ENCODE measurements around the gene HNRNPUL2. TPM values are rescaled to one million over a fixed set of nuclear protein-coding genes. Genes with fewer than 3 reads are reported as not detected.
A peak's percentile ranks its signal among the peaks of the same experiment; 100 is the strongest.

HNRNPUL2 gene
- total and polyA plus RNA-seq, 4 donors: 25.6 to 53.1 (median 35.5) TPM

DNA sequence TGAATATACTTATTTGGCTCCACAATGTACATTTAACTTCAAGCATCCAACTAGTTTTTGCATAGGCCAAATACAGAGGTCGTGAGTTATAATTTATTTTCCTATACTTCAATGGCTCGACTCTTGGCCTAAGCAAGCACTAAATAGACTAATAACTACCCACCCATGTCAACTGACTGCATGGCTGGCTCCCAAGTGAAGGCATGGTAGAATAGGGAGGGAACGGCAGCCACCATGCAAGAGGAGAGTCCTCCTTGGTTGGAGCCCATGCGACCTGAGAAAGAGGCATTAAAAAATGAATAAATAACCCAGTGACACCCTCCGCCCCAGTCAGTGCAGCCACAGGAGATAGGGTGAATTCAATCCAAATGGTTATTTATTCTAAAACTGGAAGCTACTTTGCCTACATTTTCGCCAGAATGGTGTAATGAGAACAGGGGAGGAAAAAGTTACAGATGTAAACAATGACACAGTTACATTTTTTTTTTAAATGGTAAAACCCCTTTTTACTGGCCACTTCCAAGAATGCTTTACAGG is 14.9 kb downstream of the HNRNPUL2 start:
- no peaks in the 10 kb centered on the region for H3K9me3 ChIP-seq (ENCODE audit: control insufficient read depth in 4 of 4, insufficient read depth in 3 of 4, low read length in 3 of 4)
- H3K4me1 ChIP-seq (ENCODE audit: control insufficient read depth in 5 of 5, insufficient read depth in 5 of 5, low read length in 5 of 5): peaks cover 5 to 26% (median 9%) of the 10 kb centered on the region in 5 donors
- no peaks in the 10 kb centered on the region for H3K27me3 ChIP-seq (ENCODE audit: control insufficient read depth in 3 of 3, insufficient read depth in 3 of 3, low read length in 2 of 3)
- peak overlapping the region in 1 of 2 donors; percentile 17 for H3K27ac ChIP-seq (ENCODE audit: low read depth in 1 of 2, low read length in 1 of 2)
- 85 to 89% methylated on average over 6 of the region's 6 CpGs for WGBS, 2 donors
- DNase-seq (no peak), ATAC-seq (ENCODE audit: insufficient read depth, low FRiP score) (no peak)
- no peak overlapping the region for H3K9ac ChIP-seq (ENCODE audit: insufficient read depth in 1 of 2, low read length in 2 of 2)
- no peak overlapping the region for H3K4me3 ChIP-seq
- TF ChIP-seq CTCF (IDR thresholded peaks at IDR 0.05; ENCODE audit: control extremely low read depth, extremely low read depth): no peak
- peaks cover 31 to 44% (median 32%) of the 10 kb centered on the region in 4 donors for H3K36me3 ChIP-seq (ENCODE audit: control insufficient read depth in 4 of 4, insufficient read depth in 4 of 4, low read length in 4 of 4)

DNA sequence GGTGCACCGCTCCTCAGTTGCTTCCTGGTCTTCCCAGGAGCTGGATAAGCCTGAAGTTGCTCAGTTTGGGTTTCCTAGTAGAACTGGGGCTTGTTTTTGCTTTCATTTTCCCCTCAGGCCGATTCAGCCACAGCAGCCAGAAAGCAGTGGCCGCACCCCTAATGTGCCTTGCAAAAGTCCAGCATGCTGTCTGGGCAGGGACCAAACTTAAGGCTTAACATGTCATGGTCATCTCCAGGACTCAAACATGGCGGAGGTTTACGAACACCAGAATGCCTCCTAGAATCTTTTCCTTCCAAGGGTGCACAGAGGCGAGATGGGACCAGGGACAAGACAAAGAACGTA is 17.3 kb downstream of the HNRNPUL2 start:
- Histone ChIP-seq H3K27me3 (ENCODE audit: control insufficient read depth in 3 of 3, insufficient read depth in 3 of 3, low read length in 2 of 3) (no peaks in the 10 kb centered on the region), H3K4me3 (peak overlapping the region; percentile 50), H3K9me3 (ENCODE audit: control insufficient read depth in 4 of 4, insufficient read depth in 3 of 4, low read length in 3 of 4) (no peaks in the 10 kb centered on the region), H3K27ac (ENCODE audit: low read depth in 1 of 2, low read length in 1 of 2) (peak overlapping the region; percentile 94 to 99), H3K36me3 (ENCODE audit: control insufficient read depth in 4 of 4, insufficient read depth in 4 of 4, low read length in 4 of 4) (peaks cover 13 to 24% (median 15%) of the 10 kb centered on the region in 4 donors), H3K9ac (ENCODE audit: insufficient read depth in 1 of 2, low read length in 2 of 2) (peak overlapping the region; percentile 58 to 91), H3K4me1 (ENCODE audit: control insufficient read depth in 5 of 5, insufficient read depth in 5 of 5, low read length in 5 of 5) (peaks cover 5 to 46% (median 17%) of the 10 kb centered on the region in 5 donors)
- WGBS, 2 donors: 63 to 64% methylated on average over 7 of the region's 7 CpGs
- DNase-seq: no peak
- no peak for ATAC-seq (ENCODE audit: insufficient read depth, low FRiP score)
- no peak for TF ChIP-seq CTCF (IDR thresholded peaks at IDR 0.05; ENCODE audit: control extremely low read depth, extremely low read depth)

DNA sequence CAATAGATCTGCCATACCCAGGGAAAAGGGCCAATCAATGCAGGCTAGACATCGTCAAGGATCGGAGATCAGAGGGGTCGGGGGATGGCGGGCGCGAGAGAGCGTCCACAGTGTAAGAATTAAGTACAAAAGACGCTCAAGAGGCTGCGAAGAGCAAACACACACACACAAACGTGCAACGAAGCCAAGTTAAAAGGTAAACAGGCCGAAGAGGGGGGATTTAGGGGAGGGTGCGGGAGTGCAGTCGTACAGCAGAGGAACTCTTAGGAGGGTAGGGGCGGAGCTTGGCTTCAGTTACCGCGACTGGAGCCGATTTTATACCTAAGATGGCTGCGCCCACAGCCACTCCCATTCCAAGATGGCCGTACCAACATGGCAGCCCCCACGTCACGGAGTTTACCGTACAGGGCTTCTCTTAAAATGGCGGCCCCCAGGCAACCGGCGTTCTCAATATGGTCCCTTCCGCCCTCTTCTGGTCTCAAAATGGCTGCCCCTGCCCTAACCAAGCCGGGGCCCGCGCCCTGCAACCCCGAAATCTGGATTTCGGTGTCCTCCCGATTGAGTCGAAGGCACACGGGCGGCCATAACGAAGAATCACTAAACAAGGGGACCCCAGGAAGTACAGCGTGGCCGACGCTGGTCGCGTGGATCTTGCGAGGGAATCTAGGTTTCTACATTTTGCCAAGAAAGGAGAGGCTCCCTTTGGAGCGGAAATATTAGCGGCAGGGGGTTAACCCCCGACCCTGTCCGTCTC is 17.8 kb downstream of the HNRNPUL2 start:
- Histone ChIP-seq H3K27ac (ENCODE audit: low read depth in 1 of 2, low read length in 1 of 2) (peak overlapping the region; percentile 94 to 99), H3K27me3 (ENCODE audit: control insufficient read depth in 3 of 3, insufficient read depth in 3 of 3, low read length in 2 of 3) (no peaks in the 10 kb centered on the region), H3K36me3 (ENCODE audit: control insufficient read depth in 4 of 4, insufficient read depth in 4 of 4, low read length in 4 of 4) (peaks cover 8 to 20% (median 13%) of the 10 kb centered on the region in 4 donors), H3K4me1 (ENCODE audit: control insufficient read depth in 5 of 5, insufficient read depth in 5 of 5, low read length in 5 of 5) (peaks cover 5 to 47% (median 17%) of the 10 kb centered on the region in 5 donors), H3K4me3 (peak overlapping the region; percentile 50), H3K9ac (ENCODE audit: insufficient read depth in 1 of 2, low read length in 2 of 2) (peak overlapping the region; percentile 63 to 98), H3K9me3 (ENCODE audit: control insufficient read depth in 4 of 4, insufficient read depth in 3 of 4, low read length in 3 of 4) (no peaks in the 10 kb centered on the region)
- DNase-seq: peak; percentile 99 to 100 (median 99)
- peak; percentile 3 for TF ChIP-seq CTCF (IDR thresholded peaks at IDR 0.05; ENCODE audit: control extremely low read depth, extremely low read depth)
- WGBS, 2 donors: 0 to 1% methylated on average over 46 to 47 of the region's 47 CpGs
- ATAC-seq (ENCODE audit: insufficient read depth, low FRiP score): peak; percentile 78
